ENCODE data around the gene UVRAG. TPM values are rescaled to one million over a fixed set of nuclear protein-coding genes. Genes with fewer than 3 reads are reported as not detected.

The UVRAG gene
- total and polyA plus RNA-seq, 2 of the 13 experiments (the other 11 are each of a cell fraction or from before 2014, with no cell fraction given), result 9.7 to 17.3 TPM

DNA sequence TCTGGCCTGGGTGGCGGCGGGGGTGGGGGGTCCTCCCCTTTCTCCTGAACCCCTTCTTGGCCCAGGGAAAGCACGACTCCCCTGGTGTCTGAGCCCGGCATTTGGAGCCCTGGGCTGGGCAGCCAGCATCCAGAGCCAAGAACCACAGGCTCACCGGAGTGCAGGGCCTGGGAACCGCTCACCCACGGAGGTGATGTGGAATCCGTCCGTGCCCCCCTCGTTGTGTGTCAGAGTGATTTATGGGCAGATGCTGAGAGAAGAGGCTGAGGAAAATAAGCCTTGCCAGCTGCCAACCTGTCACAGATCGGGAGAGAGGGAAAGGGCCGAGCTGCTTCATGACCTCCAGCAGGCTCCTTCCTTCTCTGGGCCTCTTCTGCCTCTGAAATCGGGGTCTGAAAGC is 357.6 kb downstream of the UVRAG start:
- H3K4me2 ChIP-seq (ENCODE audit: low read depth, low read length), result no peak overlapping the region
- H3K4me3 ChIP-seq (replicated peaks in 1 of 3; ENCODE audit: insufficient read depth in 1 of 3, low read depth in 2 of 3, low read length in 3 of 3), result no peak overlapping the region
- H4K20me1 ChIP-seq (ENCODE audit: insufficient read depth, low read length), result no peaks in the 10 kb centered on the region
- ATAC-seq, result no peak
- in situ Hi-C loops (cut with HindIII; ENCODE audit: extremely low pct_ligation_motif_present, low pct_unique_long_range_greater_than_20kb) (no loop called here), intact Hi-C loops (cut with micrococcal nuclease; ENCODE audit: unreplicated experiment) (no loop called here)
- no peak overlapping the region for H3K9ac ChIP-seq (ENCODE audit: insufficient read depth, low read depth, low read length)
- no peak for FAIRE-seq
- no peaks in the 10 kb centered on the region for H3K9me3 ChIP-seq (ENCODE audit: low read length)
- no peaks in the 10 kb centered on the region for H3K79me2 ChIP-seq (ENCODE audit: insufficient read depth, low read length)
- DNase-seq (ENCODE audit: low spot score), result no peak
- no peak overlapping the region for H3K27ac ChIP-seq (ENCODE audit: extremely low read length, insufficient read depth, low read length)
- 28% methylated on average over 10 of the region's 13 CpGs for WGBS (ENCODE audit: low lambda C conversion rate)
- CTCF ChIA-PET (ENCODE audit: low intra/inter-chr PET ratio, low total read pairs), result no interaction called here
- no peak overlapping the region for H2AFZ ChIP-seq (ENCODE audit: low read length)
- POLR2A ChIA-PET, result no interaction called here
- TF ChIP-seq ISL2 (CRISPR knock-in tag; IDR thresholded peaks at IDR 0.05) (no peak), BRD4 (CRISPR knock-in tag; IDR thresholded peaks at IDR 0.05) (no peak), PPARG (CRISPR knock-in tag; conservative IDR thresholded peaks at IDR 0.05) (no peak), TCF12 (IDR thresholded peaks at IDR 0.05) (no peak), TCF12 (CRISPR knock-in tag; IDR thresholded peaks at IDR 0.05) (no peak), CC2D1A (CRISPR knock-in tag; IDR thresholded peaks at IDR 0.05) (no peak), ZSCAN9 (CRISPR knock-in tag; IDR thresholded peaks at IDR 0.05; ENCODE audit: borderline replicate concordance) (no peak), ZNF468 (CRISPR knock-in tag; IDR thresholded peaks at IDR 0.05) (no peak), SUZ12 (IDR thresholded peaks at IDR 0.05; ENCODE audit: low read depth, low read length) (no peak), RAD21 (CRISPR knock-in tag; IDR thresholded peaks at IDR 0.05) (no peak), ZNF619 (CRISPR knock-in tag; IDR thresholded peaks at IDR 0.05) (no peak), SP4 (CRISPR knock-in tag; IDR thresholded peaks at IDR 0.05) (no peak), MED1 (CRISPR knock-in tag; IDR thresholded peaks at IDR 0.05) (no peak)
- TF ChIP-seq, protein P1, sequence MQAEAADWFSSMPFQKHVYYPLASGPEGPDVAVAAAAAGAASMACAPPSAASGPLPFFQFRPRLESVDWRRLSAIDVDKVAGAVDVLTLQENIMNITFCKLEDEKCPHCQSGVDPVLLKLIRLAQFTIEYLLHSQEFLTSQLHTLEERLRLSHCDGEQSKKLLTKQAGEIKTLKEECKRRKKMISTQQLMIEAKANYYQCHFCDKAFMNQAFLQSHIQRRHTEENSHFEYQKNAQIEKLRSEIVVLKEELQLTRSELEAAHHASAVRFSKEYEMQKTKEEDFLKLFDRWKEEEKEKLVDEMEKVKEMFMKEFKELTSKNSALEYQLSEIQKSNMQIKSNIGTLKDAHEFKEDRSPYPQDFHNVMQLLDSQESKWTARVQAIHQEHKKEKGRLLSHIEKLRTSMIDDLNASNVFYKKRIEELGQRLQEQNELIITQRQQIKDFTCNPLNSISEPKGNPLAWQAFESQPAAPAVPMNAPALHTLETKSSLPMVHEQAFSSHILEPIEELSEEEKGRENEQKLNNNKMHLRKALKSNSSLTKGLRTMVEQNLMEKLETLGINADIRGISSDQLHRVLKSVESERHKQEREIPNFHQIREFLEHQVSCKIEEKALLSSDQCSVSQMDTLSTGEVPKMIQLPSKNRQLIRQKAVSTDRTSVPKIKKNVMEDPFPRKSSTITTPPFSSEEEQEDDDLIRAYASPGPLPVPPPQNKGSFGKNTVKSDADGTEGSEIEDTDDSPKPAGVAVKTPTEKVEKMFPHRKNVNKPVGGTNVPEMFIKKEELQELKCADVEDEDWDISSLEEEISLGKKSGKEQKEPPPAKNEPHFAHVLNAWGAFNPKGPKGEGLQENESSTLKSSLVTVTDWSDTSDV (CRISPR knock-in tag; IDR thresholded peaks at IDR 0.05), result no peak
- TF ChIP-seq, protein P2, sequence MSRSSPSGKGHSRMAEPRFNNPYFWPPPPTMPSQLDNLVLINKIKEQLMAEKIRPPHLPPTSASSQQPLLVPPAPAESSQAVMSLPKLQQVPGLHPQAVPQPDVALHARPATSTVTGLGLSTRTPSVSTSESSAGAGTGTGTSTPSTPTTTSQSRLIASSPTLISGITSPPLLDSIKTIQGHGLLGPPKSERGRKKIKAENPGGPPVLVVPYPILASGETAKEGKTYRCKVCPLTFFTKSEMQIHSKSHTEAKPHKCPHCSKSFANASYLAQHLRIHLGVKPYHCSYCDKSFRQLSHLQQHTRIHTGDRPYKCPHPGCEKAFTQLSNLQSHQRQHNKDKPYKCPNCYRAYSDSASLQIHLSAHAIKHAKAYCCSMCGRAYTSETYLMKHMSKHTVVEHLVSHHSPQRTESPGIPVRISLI (CRISPR knock-in tag; IDR thresholded peaks at IDR 0.05; ENCODE audit: borderline replicate concordance), result no peak
- TF ChIP-seq, protein P3, sequence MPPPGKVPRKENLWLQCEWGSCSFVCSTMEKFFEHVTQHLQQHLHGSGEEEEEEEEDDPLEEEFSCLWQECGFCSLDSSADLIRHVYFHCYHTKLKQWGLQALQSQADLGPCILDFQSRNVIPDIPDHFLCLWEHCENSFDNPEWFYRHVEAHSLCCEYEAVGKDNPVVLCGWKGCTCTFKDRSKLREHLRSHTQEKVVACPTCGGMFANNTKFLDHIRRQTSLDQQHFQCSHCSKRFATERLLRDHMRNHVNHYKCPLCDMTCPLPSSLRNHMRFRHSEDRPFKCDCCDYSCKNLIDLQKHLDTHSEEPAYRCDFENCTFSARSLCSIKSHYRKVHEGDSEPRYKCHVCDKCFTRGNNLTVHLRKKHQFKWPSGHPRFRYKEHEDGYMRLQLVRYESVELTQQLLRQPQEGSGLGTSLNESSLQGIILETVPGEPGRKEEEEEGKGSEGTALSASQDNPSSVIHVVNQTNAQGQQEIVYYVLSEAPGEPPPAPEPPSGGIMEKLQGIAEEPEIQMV (CRISPR knock-in tag; IDR thresholded peaks at IDR 0.05; ENCODE audit: low read depth), result no peak
- peaks cover 36% of the 10 kb centered on the region for H3K4me1 ChIP-seq (ENCODE audit: insufficient read depth, low read length)
- H3K36me3 ChIP-seq (replicated peaks in 1 of 2; ENCODE audit: control insufficient read depth in 1 of 2, insufficient read depth in 2 of 2, low read length in 2 of 2), result no peaks in the 10 kb centered on the region
- BruUV-seq (replicated peaks), result no TSS peak
- peaks cover 8 to 10% of the 10 kb centered on the region in 2 experiments; a peak in 3 of 5 replicates for H3K27me3 ChIP-seq (ENCODE audit: control insufficient read depth in 1 of 2, insufficient read depth in 2 of 2, low read length in 2 of 2)

Data from HepG2 (cell line).